Measurements from ENCODE around the gene KANTR. TPM values are rescaled to one million over a fixed set of nuclear protein-coding genes. Genes with fewer than 3 reads are reported as not detected.
A peak's percentile ranks its signal among the peaks of the same experiment; 100 is the strongest.

Gene KANTR
- total RNA-seq, 1 donor from 2014 or later = 14.4 TPM

DNA sequence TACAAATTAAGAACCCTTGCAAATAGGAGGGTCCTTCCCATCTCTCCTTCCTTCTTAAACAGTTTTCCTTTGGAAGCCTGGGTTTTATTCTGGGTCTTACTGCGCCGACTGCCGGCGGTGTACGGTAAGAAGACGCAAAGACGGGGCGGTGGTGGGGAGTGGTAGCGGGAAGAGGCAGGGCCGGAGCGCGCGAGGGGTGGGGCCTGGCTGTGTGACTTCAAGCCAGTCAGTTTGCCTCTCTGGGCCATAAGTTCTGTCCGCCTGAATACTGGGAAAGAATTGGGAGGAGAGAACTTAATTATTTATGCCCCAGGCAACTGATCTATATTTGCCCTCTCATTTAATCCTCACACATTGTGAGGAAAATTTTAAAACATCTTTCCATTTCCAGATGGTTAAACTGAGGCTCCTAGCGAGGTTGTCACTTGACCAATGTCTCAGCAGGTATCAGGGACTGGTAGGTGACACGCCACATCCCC, 726 bp upstream of the KANTR start:
- Mint-ChIP-seq H3K9me3 (no peaks in the 10 kb centered on the region), H3K27me3 (no peaks in the 10 kb centered on the region), H3K36me3 (no peaks in the 10 kb centered on the region), H3K4me1 (ENCODE audit: unreplicated experiment) (peaks cover 4% of the 10 kb centered on the region), H3K4me3 (peak overlapping the region; percentile 92), H3K27ac (peak overlapping the region; percentile 96)
- TF ChIP-seq, protein P1, sequence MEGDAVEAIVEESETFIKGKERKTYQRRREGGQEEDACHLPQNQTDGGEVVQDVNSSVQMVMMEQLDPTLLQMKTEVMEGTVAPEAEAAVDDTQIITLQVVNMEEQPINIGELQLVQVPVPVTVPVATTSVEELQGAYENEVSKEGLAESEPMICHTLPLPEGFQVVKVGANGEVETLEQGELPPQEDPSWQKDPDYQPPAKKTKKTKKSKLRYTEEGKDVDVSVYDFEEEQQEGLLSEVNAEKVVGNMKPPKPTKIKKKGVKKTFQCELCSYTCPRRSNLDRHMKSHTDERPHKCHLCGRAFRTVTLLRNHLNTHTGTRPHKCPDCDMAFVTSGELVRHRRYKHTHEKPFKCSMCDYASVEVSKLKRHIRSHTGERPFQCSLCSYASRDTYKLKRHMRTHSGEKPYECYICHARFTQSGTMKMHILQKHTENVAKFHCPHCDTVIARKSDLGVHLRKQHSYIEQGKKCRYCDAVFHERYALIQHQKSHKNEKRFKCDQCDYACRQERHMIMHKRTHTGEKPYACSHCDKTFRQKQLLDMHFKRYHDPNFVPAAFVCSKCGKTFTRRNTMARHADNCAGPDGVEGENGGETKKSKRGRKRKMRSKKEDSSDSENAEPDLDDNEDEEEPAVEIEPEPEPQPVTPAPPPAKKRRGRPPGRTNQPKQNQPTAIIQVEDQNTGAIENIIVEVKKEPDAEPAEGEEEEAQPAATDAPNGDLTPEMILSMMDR (conservative IDR thresholded peaks at IDR 0.05) = peak; percentile 70
- no peak for DNase-seq (ENCODE audit: extremely low spot score, unreplicated experiment)

DNA sequence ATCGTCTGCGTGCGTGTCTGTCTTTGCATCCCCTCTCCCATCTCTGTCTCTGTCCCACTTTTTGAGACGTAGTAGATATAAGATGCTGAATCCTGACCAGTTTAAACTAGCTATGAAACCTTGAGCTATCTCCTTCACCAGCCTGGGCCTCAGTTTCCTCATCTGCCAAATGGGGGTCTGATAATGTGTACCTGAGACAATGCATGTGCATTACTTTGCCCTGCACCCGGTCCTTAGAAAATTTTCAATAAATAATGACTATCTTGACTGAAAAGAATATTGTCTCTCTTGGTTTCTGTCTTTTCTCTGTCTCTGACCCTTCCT, 602 bp downstream of the KANTR start:
- DNase-seq (ENCODE audit: extremely low spot score, unreplicated experiment) = no peak
- H3K4me1 Mint-ChIP-seq (ENCODE audit: unreplicated experiment) = no peaks in the 10 kb centered on the region
- H3K4me3 Mint-ChIP-seq = peak overlapping the region; percentile 92
- H3K9me3 Mint-ChIP-seq = no peaks in the 10 kb centered on the region
- peak overlapping the region; percentile 71 for H3K27ac Mint-ChIP-seq
- no peaks in the 10 kb centered on the region for H3K36me3 Mint-ChIP-seq
- no peaks in the 10 kb centered on the region for H3K27me3 Mint-ChIP-seq
- TF ChIP-seq, protein P1 (conservative IDR thresholded peaks at IDR 0.05) = no peak

DNA sequence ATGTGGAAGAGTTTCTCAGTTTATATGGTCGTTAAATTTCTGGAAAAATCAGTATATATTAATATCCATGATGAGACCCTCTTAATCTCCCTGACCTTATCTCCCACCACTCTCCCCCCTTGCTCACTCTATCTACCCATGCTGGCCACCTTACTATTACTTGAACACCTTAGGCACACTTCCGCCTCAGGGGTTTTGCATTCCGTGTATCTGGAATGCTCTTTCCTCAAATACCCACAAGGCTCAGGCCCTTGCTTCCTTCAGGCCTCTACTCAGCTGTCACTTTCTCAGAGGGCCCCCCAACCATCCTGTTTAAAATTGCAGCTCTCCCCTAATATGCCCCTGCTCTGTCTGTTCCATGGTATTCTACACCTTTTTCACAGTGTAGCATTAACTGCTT, 1.9 kb downstream of the KANTR start:
- Mint-ChIP-seq H3K36me3 (no peaks in the 10 kb centered on the region), H3K4me3 (peak overlapping the region; percentile 7)

DNA sequence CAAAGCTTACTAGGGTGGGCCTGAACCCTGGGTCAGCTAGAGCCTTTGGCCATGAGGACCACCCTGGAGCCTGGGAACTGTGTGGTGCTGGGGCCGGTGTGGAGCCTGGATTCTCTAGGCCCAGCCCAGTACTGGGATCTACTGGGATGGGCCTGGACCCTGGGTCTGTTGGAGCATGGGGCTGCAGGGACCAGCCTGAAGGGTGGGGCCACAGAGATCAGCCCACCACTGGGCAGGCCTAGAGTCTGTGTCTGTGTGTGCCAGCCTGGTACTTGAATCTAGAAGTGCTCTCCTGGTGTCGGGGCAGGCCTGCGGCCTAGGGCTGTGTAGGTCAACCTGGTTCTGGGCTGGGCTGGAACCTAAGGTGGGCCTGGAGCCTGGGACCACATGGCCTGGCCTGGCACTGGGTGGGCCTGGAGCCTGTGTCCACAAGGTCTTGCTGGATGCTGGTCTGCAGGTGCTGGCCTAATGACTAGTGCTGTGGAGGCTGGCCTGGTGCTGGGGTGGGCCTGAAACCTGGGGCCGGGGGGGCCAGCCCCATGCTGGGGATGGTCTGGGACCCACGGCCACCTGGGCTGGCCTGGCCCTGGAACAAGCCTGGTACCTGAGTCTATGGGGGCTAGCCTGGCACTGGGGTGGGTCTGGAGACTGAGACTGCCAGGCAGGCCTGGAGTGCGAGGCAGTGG, 21.1 kb downstream of the KANTR start:
- no peaks in the 10 kb centered on the region for H3K9me3 Mint-ChIP-seq
- no peak overlapping the region for H3K4me3 Mint-ChIP-seq
- no peak for DNase-seq (ENCODE audit: extremely low spot score, unreplicated experiment)
- no peaks in the 10 kb centered on the region for H3K4me1 Mint-ChIP-seq (ENCODE audit: unreplicated experiment)
- TF ChIP-seq, protein P1 (conservative IDR thresholded peaks at IDR 0.05) = no peak
- no peaks in the 10 kb centered on the region for H3K27me3 Mint-ChIP-seq
- peaks cover 10% of the 10 kb centered on the region for H3K36me3 Mint-ChIP-seq
- no peak overlapping the region for H3K27ac Mint-ChIP-seq

More for the DNA sequence above, 1.9 kb downstream of the KANTR start:
- Mint-ChIP-seq H3K9me3 (no peaks in the 10 kb centered on the region), H3K27ac (no peak overlapping the region), H3K27me3 (no peaks in the 10 kb centered on the region), H3K4me1 (ENCODE audit: unreplicated experiment) (no peaks in the 10 kb centered on the region)
- TF ChIP-seq, protein P1 (conservative IDR thresholded peaks at IDR 0.05) = no peak
- DNase-seq (ENCODE audit: extremely low spot score, unreplicated experiment) = no peak

DNA sequence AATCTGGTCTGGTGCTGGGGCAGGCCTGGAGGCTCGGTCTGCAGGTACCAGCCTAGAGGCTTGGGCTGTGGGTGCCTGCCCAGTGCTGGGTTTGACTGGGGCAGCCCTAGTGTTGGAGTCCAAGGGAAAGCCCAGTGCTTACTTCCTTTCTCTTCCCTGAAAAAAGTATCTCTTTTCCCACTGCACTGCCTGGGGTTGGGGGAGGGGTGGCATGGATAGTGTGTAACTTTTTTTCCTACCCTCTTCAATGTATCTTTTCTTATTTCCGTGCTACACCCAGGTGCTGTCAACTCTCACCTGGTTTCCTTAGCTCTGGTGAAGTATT, 21.6 kb downstream of the KANTR start:
- H3K27ac Mint-ChIP-seq = no peak overlapping the region
- TF ChIP-seq, protein P1 (conservative IDR thresholded peaks at IDR 0.05) = no peak
- no peaks in the 10 kb centered on the region for H3K9me3 Mint-ChIP-seq
- no peak for DNase-seq (ENCODE audit: extremely low spot score, unreplicated experiment)
- H3K4me1 Mint-ChIP-seq (ENCODE audit: unreplicated experiment) = no peaks in the 10 kb centered on the region
- H3K27me3 Mint-ChIP-seq = no peaks in the 10 kb centered on the region
- H3K36me3 Mint-ChIP-seq = peaks cover 10% of the 10 kb centered on the region
- H3K4me3 Mint-ChIP-seq = no peak overlapping the region
